Choroid plexus epithelial cell (primary cell): Measurements from ENCODE around the gene SLC35F1.

Experiments
- DNase-seq: peaks from one replicate; pipeline ENCODE4 v3.0.0-alpha.2; 2010; ENCODE audit warnings: low read depth
- H3K4me3 ChIP-seq: 2 replicates; pipeline ENCODE4 v1.5.1; 2011; ENCODE audit warnings: low read depth, mild to moderate bottlenecking, control low read depth, low read length, moderate library complexity
- TF ChIP-seq, protein P1 (sequence below): conservative IDR thresholded peaks from 2 replicates; pipeline ENCODE4 v1.5.1; 2011; ENCODE audit warnings: low read depth, mild to moderate bottlenecking, control low read depth, inconsistent platforms, low read length, moderate library complexity

SLC35F1 gene

DNA sequence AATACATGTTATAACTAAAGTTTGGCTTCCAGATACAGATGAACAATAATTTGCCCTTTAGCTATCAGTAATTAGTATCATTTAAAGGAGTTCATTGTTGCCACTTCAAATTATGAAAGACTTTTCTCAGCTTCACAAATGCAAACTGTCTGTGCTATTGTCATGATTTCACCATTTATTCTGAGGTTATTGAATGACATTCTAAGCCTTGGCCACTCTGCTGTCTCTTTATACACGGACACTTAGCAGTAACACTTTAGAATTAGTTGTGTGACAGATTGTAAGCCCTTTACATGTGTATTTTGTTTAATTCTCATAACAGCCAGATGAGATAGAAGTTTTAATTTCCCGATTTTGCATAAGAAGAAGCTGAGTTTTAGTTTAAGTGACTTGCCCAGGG is 176.6 kb downstream of the SLC35F1 start:
- no peak overlapping the region for H3K4me3 ChIP-seq
- TF ChIP-seq, protein P1, sequence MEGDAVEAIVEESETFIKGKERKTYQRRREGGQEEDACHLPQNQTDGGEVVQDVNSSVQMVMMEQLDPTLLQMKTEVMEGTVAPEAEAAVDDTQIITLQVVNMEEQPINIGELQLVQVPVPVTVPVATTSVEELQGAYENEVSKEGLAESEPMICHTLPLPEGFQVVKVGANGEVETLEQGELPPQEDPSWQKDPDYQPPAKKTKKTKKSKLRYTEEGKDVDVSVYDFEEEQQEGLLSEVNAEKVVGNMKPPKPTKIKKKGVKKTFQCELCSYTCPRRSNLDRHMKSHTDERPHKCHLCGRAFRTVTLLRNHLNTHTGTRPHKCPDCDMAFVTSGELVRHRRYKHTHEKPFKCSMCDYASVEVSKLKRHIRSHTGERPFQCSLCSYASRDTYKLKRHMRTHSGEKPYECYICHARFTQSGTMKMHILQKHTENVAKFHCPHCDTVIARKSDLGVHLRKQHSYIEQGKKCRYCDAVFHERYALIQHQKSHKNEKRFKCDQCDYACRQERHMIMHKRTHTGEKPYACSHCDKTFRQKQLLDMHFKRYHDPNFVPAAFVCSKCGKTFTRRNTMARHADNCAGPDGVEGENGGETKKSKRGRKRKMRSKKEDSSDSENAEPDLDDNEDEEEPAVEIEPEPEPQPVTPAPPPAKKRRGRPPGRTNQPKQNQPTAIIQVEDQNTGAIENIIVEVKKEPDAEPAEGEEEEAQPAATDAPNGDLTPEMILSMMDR: no peak
- DNase-seq: no peak

DNA sequence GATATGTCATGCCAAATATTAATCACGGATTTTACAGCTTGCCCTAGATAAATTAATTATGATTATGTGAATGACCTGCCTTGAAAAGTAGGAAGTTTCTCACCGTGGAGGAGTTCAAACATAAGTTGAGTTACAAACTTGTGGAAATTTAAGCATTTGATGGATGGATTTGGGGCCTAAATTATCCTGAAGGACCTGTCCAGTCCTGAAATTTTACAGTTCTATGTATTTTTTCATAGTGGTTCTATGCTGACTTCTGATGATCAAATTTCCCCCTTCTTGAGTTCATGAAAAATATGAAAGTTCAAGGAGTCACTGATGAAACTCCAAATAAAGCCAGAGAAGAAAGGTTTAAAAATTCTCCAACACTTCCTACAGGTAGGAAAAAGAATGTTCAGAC is 178.6 kb downstream of the SLC35F1 start:
- no peak overlapping the region for H3K4me3 ChIP-seq
- DNase-seq: no peak

DNA sequence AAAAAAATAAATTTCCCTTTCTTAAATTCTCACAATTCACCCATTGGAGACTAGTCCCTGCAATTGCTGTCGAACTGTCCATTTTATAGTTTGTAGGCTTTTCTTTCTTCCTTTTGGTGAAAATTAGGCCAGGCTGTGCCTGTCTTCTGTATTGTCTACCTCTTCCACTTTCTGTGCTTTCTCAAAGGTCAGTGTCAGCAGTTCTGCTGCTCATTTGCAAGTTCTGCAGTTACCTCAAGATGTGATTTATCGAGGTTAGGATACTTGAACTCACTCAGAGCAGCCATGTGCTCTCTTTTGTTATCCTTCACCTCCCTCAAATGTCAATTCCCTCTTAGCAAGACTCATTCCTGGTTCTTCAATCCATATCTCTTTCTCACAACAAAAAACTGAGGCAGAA is 179.1 kb downstream of the SLC35F1 start:
- no peak for DNase-seq
- H3K4me3 ChIP-seq: no peak overlapping the region
- TF ChIP-seq, protein P1: no peak

More for the DNA sequence above, 178.6 kb downstream of the SLC35F1 start:
- TF ChIP-seq, protein P1: no peak

DNA sequence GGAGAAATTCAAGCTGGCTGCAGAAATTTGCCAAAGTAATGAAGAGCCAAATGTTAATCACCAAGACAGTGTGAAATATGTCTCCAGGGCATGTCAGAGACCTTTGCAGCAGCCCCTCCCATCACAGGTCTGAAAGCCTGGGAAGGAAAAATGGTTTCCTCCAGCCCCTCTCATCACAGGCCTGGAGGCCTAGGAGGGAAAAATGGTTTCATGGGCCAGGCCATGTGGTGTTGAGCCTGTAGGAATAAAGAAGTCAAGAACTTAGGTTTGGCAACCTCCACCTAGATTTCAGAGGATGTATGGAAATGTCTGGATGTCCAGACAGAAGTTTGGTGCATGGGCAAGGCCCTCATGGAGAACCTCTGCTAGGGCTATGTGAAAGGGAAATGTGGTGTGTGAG is 185.0 kb downstream of the SLC35F1 start:
- H3K4me3 ChIP-seq: no peak overlapping the region
- DNase-seq: no peak
- TF ChIP-seq, protein P1: no peak

DNA sequence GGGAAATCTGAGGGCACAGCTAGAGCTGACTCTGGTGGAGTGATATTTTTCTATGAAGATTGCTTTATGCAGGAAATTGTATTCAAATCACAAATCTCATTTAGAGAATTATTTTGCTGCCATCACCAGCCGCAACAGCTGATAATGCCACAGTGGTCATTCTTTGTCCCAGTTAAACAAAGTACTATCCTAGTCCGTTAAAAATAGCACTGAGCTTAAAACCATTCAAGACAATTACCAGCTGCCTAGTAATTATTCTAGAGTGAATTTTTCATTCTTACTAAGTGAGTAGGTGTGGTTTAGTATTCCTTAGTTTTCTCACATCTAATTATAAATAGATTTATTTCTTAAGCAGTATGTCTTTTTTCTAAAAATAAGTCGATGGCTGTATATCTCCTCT is 190.5 kb downstream of the SLC35F1 start:
- DNase-seq: no peak
- TF ChIP-seq, protein P1: no peak
- no peak overlapping the region for H3K4me3 ChIP-seq

DNA sequence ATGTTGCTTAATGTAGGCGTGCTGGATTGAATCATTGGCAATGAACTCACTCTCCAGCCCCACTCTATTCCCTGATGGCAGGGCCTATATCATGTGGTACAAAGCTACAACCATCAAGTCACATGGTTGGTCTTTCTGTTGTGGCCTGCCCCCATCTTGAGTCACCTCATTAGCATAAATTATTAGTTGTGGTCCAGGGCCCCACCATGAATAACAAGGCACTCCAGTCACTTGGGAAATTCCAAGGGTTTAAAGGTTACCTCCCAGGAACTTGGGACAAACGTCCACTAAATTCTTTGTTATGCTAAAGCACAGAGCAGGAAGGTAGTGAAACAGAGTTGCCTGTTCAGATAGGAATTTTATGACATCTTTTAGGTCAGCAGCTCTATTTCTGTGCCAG is 193.7 kb downstream of the SLC35F1 start:
- no peak for DNase-seq
- TF ChIP-seq, protein P1: no peak
- H3K4me3 ChIP-seq: no peak overlapping the region

DNA sequence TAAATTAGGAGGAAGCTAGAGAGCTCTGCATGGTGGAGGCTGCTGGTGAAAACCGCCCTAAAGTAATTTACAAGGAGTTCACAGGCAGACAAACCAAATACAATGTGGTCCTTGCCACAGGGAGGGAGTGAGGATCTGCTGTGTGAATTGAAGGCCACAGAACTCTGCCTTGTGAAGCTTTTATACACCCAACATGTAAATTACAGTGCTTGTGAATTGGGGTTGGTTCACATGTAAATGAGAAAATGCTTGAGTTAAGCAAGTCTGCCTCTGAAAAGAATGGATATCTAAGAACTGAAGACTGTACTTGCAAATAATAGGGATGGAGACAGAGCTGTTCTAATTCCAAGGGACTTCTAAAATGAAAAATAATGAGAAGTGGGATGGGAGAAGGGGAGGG is 194.2 kb downstream of the SLC35F1 start:
- DNase-seq: no peak
- no peak overlapping the region for H3K4me3 ChIP-seq
- TF ChIP-seq, protein P1: no peak
